Measurements from ENCODE around the gene PSD2. TPM values are rescaled to one million over a fixed set of nuclear protein-coding genes. Genes with fewer than 3 reads are reported as not detected.

Gene PSD2
- total and polyA plus RNA-seq, 10 of the 15 experiments (the other 5 are each of a cell fraction or from before 2014, with no cell fraction given), result 0.02 to 0.14 (median 0.03) TPM; not detected in 5

DNA sequence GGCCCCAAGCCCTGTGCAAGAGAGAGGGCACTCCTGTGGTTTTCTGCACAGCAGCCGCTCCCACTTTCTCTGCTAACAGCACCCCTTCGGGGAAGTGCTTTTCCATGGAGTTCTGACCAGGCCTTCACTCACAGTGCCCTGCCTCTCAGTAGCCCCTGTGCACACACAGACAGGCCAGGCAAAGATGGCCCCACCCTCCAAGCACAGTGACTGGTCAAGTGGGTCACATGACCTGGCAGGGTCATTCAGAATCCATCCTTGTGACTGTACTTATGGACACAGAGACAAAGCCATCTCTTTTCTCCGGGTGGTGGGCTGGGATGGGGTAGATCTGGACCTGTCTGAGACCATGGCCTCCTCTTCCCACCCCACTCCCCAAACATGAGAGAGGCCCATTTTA is 82.5 kb downstream of the PSD2 start:
- WGBS (ENCODE audit: insufficient coverage, insufficient replicate concordance, low lambda C conversion rate, missing lambda C conversion rate), result 42% methylated on average over 3 of the region's 3 CpGs
- Histone ChIP-seq H3K4me2 (ENCODE audit: control insufficient read depth, insufficient read depth) (no peak overlapping the region), H4K20me1 (ENCODE audit: control insufficient read depth, insufficient read depth) (no peaks in the 10 kb centered on the region), H3K27ac (ENCODE audit: control insufficient read depth, insufficient read depth) (no peak overlapping the region), H2AFZ (ENCODE audit: control insufficient read depth, low read depth, low read length) (no peak overlapping the region), H3K9me3 (replicated peaks; ENCODE audit: control insufficient read depth, insufficient read depth, low read length) (no peaks in the 10 kb centered on the region; the same call in 2 of the 3 replicates), H3K9ac (ENCODE audit: control insufficient read depth, insufficient read depth, low read length) (no peak overlapping the region), H3K4me1 (ENCODE audit: control insufficient read depth, insufficient read depth, low read length) (no peaks in the 10 kb centered on the region), H3K4me3 (no peak overlapping the region), H3K27me3 (replicated peaks in 1 of 2; ENCODE audit: control insufficient read depth in 2 of 2, insufficient read depth in 2 of 2, low read length in 1 of 2) (no peaks in the 10 kb centered on the region), H3K79me2 (ENCODE audit: control insufficient read depth, insufficient read depth, low read length) (no peaks in the 10 kb centered on the region), H3K36me3 (ENCODE audit: control insufficient read depth in 2 of 2, insufficient read depth in 2 of 2, low read length in 1 of 2) (peaks cover 2 to 6% of the 10 kb centered on the region in 2 experiments; a peak in 3 of 4 replicates)
- POLR2A ChIA-PET, result no interaction called here
- CTCF ChIA-PET, result no interaction called here
- SMC1A ChIA-PET (ENCODE audit: uncharacterized antibody, unreplicated experiment), result interaction anchor here (1.5 kb wide), 1 partner anchor 20 kb away, joined by 3 read pairs; no protein-coding TSS in a partner anchor
- in situ Hi-C loops (cut with MboI), result no loop called here
- no peak for DNase-seq (ENCODE audit: low read depth, low spot score)
- intact Hi-C loops (cut with micrococcal nuclease; ENCODE audit: unreplicated experiment), result loop anchor here (10.0 kb wide), 1 partner anchor 167 kb away; the partner anchor contains the start of gene NRG2
- TF ChIP-seq BCL11A (IDR thresholded peaks at IDR 0.05; ENCODE audit: low read depth, low read length) (no peak), SPI1 (IDR thresholded peaks at IDR 0.05; ENCODE audit: borderline replicate concordance, insufficient read depth, low read depth, low read length) (no peak), MXI1 (IDR thresholded peaks at IDR 0.05; ENCODE audit: low read depth, low read length) (no peak), SMAD5 (IDR thresholded peaks at IDR 0.05; ENCODE audit: low read depth) (no peak), NFYB (IDR thresholded peaks at IDR 0.05; ENCODE audit: insufficient read depth, low read depth, low read length) (0 out of 2 replicates have a peak, but pooled peaks have one; percentile 7), MYB (IDR thresholded peaks at IDR 0.05; ENCODE audit: borderline replicate concordance, low read depth, low read length) (no peak), NRF1 (conservative IDR thresholded peaks at IDR 0.05; ENCODE audit: low read depth, low read length) (no peak)
- TF ChIP-seq, protein P1, sequence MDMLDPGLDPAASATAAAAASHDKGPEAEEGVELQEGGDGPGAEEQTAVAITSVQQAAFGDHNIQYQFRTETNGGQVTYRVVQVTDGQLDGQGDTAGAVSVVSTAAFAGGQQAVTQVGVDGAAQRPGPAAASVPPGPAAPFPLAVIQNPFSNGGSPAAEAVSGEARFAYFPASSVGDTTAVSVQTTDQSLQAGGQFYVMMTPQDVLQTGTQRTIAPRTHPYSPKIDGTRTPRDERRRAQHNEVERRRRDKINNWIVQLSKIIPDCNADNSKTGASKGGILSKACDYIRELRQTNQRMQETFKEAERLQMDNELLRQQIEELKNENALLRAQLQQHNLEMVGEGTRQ (IDR thresholded peaks at IDR 0.05; ENCODE audit: borderline replicate concordance, low read depth, low read length), result no peak
- FAIRE-seq, result no peak
- BruUV-seq (replicated peaks), result no TSS peak
- RAD21 ChIA-PET (ENCODE audit: unreplicated experiment), result no interaction called here
- ATAC-seq, result peak; percentile 33; the same call in 2 of the 3 replicates

All from GM12878 (cell line).